Measurements from ENCODE around the gene VAMP5.
"Not testable (repeated sequence)": the region's sequence is repeated elsewhere in the genome, so short reads cannot be mapped to it uniquely, and the experiment has no call there.

DNA sequence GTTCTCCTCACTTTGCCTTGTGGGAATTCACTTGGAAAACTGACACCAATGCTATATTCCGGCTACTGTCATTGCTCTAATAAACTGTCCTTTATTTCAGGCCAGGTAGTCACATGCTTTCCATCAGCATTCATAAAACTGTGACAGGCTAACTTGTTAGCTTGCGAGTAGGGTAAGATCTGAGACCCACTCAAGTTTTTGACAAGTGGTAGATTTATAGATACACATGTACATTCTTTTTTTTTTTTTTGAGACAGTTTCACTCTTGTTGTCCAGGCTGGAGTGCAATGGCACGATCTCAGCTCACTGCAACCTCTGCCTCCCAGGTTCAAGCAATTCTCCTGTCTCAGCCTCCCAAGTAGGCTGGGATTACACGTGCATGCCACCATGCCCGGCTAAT lies 33.5 kb downstream of the VAMP5 start:
- TF ChIP-seq, protein P1, sequence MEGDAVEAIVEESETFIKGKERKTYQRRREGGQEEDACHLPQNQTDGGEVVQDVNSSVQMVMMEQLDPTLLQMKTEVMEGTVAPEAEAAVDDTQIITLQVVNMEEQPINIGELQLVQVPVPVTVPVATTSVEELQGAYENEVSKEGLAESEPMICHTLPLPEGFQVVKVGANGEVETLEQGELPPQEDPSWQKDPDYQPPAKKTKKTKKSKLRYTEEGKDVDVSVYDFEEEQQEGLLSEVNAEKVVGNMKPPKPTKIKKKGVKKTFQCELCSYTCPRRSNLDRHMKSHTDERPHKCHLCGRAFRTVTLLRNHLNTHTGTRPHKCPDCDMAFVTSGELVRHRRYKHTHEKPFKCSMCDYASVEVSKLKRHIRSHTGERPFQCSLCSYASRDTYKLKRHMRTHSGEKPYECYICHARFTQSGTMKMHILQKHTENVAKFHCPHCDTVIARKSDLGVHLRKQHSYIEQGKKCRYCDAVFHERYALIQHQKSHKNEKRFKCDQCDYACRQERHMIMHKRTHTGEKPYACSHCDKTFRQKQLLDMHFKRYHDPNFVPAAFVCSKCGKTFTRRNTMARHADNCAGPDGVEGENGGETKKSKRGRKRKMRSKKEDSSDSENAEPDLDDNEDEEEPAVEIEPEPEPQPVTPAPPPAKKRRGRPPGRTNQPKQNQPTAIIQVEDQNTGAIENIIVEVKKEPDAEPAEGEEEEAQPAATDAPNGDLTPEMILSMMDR (conservative IDR thresholded peaks at IDR 0.05; ENCODE audit: low read length): not testable (repeated sequence)
- TF ChIP-seq EZH2phosphoT487 (IDR thresholded peaks at IDR 0.05; ENCODE audit: borderline replicate concordance): not testable (repeated sequence)
